Measurements from ENCODE around the gene GYPC.
"Not testable (repeated sequence)": the region's sequence is repeated elsewhere in the genome, so short reads cannot be mapped to it uniquely, and the experiment has no call there.

GYPC gene

GRCh38 chr2:126681505-126681904 lies 25.5 kb downstream of the GYPC start:
- DNase-seq (ENCODE audit: low read depth in 2 of 2): no peak
- no peak for TF ChIP-seq CTCF (IDR thresholded peaks at IDR 0.05; ENCODE audit: low read depth, low read length)
- no peak overlapping the region for H3K4me3 ChIP-seq (replicated peaks in 1 of 2; ENCODE audit: low read depth in 2 of 2, low read length in 2 of 2)

GRCh38 chr2:126685629-126686028 lies 29.7 kb downstream of the GYPC start:
- DNase-seq (ENCODE audit: low read depth in 2 of 2): no peak
- TF ChIP-seq CTCF (IDR thresholded peaks at IDR 0.05; ENCODE audit: low read depth, low read length): no peak
- no peak overlapping the region for H3K4me3 ChIP-seq (replicated peaks in 1 of 2; ENCODE audit: low read depth in 2 of 2, low read length in 2 of 2)

GRCh38 chr2:126686286-126686685 lies 30.3 kb downstream of the GYPC start:
- H3K4me3 ChIP-seq (replicated peaks in 1 of 2; ENCODE audit: low read depth in 2 of 2, low read length in 2 of 2): no peak overlapping the region
- TF ChIP-seq CTCF (IDR thresholded peaks at IDR 0.05; ENCODE audit: low read depth, low read length): no peak
- no peak for DNase-seq (ENCODE audit: low read depth in 2 of 2)

- TF ChIP-seq CTCF (IDR thresholded peaks at IDR 0.05; ENCODE audit: low read depth, low read length): no peak
- no peak overlapping the region for H3K4me3 ChIP-seq (replicated peaks in 1 of 2; ENCODE audit: low read depth in 2 of 2, low read length in 2 of 2)
- DNase-seq (ENCODE audit: low read depth in 2 of 2): peak in 1 of 2 donors; percentile 32
These were observed 31.0 kb downstream of the GYPC start for GRCh38 chr2:126686841-126687485.

GRCh38 chr2:126687503-126687902 lies 31.5 kb downstream of the GYPC start:
- TF ChIP-seq CTCF (IDR thresholded peaks at IDR 0.05; ENCODE audit: low read depth, low read length): no peak
- DNase-seq (ENCODE audit: low read depth in 2 of 2): no peak

GRCh38 chr2:126688594-126688993 lies 32.6 kb downstream of the GYPC start:
- DNase-seq (ENCODE audit: low read depth in 2 of 2); H3K4me3 ChIP-seq (replicated peaks in 1 of 2; ENCODE audit: low read depth in 2 of 2, low read length in 2 of 2): not testable (repeated sequence)

More at GRCh38 chr2:126687503-126687902, 31.5 kb downstream of the GYPC start:
- H3K4me3 ChIP-seq (replicated peaks in 1 of 2; ENCODE audit: low read depth in 2 of 2, low read length in 2 of 2): no peak overlapping the region

- not testable (repeated sequence) for H3K4me3 ChIP-seq (replicated peaks in 1 of 2; ENCODE audit: low read depth in 2 of 2, low read length in 2 of 2); DNase-seq (ENCODE audit: low read depth in 2 of 2)
These were observed 36.3 kb downstream of the GYPC start for GRCh38 chr2:126692241-126692640.

- DNase-seq (ENCODE audit: low read depth in 2 of 2); H3K4me3 ChIP-seq (replicated peaks in 1 of 2; ENCODE audit: low read depth in 2 of 2, low read length in 2 of 2): not testable (repeated sequence)
These were observed 37.1 kb downstream of the GYPC start for GRCh38 chr2:126692934-126693592.
